DOHH2 (cell line): Measurements from ENCODE around the gene ICAM1.

Source experiments
- EZH2phosphoT487 ChIP-seq: fragments of 200-600 bp; sonication (generic); IDR thresholded peaks from 2 replicates; pipeline ENCODE4 v1.6.1; 2017; ENCODE audit warnings: borderline replicate concordance, mild to moderate bottlenecking, antibody characterized with exemption, low read length, moderate library complexity, mixed read lengths
- TF ChIP-seq, protein P1 (sequence below): fragments of 200-600 bp; sonication (generic); IDR thresholded peaks from one replicate; pipeline ENCODE4 v1.5.1; 2014; ENCODE audit warnings: antibody characterized with exemption, mild to moderate bottlenecking, low read depth, low read length; ENCODE audit not compliant: poor library complexity, severe bottlenecking

DNA sequence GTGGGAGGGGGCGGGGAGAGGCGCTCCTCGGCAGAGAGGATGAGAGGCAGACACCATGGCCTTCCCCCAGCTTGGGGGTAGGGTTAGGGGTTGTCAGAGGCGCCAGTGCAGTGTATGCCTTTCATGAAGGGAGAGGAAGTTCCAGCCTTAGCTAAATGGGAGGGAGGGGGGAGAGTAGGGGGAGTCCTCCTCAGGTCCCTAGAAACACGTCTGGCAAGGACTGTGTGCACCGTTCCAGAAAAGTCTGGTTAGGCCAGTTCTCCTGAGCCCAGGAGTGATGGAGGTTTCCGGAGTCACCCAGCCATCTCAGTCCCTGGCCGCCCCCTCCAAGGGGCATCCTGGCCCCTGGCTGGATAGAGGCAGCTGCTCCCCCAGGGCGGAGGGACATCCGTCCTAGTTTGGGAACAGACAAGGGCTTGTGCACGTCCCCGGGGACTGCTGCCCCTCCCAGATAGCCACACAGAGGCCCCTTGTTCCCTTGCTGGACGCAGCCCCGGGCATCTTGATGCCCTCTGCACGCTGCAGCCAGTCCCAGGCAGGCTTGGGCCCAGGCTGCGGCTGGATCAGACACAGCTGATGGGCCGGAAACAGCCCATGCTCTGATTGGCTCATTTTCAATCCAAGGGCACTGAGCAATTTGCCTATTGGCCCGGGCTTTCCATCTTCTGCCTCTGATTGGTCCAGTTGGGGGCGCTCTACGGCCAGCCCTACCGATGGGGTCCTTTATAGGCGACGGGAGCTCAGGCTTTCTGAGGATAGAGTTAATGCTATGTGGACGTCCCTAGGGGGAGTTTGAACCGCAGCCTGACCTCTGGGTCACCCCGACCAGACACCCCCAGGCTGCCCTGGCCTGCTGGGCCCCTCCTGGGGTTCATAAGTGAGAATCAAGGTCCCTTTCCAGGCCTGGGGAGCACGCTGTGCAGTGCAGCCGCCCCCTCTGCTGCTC is 43.6 kb upstream of the ICAM1 start:
- TF ChIP-seq, protein P1, sequence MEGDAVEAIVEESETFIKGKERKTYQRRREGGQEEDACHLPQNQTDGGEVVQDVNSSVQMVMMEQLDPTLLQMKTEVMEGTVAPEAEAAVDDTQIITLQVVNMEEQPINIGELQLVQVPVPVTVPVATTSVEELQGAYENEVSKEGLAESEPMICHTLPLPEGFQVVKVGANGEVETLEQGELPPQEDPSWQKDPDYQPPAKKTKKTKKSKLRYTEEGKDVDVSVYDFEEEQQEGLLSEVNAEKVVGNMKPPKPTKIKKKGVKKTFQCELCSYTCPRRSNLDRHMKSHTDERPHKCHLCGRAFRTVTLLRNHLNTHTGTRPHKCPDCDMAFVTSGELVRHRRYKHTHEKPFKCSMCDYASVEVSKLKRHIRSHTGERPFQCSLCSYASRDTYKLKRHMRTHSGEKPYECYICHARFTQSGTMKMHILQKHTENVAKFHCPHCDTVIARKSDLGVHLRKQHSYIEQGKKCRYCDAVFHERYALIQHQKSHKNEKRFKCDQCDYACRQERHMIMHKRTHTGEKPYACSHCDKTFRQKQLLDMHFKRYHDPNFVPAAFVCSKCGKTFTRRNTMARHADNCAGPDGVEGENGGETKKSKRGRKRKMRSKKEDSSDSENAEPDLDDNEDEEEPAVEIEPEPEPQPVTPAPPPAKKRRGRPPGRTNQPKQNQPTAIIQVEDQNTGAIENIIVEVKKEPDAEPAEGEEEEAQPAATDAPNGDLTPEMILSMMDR, result peak; percentile 75
- TF ChIP-seq EZH2phosphoT487, result no peak
